Endometrial microvascular endothelial cells (primary cell): ENCODE data around the gene APOC4. TPM values are rescaled to one million over a fixed set of nuclear protein-coding genes. Genes with fewer than 3 reads are reported as not detected.

ENCODE experiments used
- in situ Hi-C: cut with HindIII; loops from 2 replicates; pipeline ENCODE4 v1.10.0; 2017; ENCODE audit warnings: low sequenced_read_pairs, low pct_unique_long_range_greater_than_20kb; ENCODE audit errors: inconsistent ontology term
- total RNA-seq: library from RNA; depleted of rRNA; stranded (reverse); fragments of >200 nt; gene quantifications from one replicate; pipeline ENCODE4 v1.2.3, GENCODE V29; 2015; ENCODE audit errors: inconsistent ontology term

APOC4 gene
- total RNA-seq, 1 donor from 2014 or later, result not detected

GRCh38 chr19:44987148-44987675 is 45.2 kb downstream of the APOC4 start:
- in situ Hi-C loops, result no loop called here

GRCh38 chr19:44988273-44988672 is 46.2 kb downstream of the APOC4 start:
- in situ Hi-C loops, result no loop called here

- in situ Hi-C loops, result no loop called here
These were observed 47.0 kb downstream of the APOC4 start for GRCh38 chr19:44988896-44989556.

- in situ Hi-C loops, result no loop called here
These were observed 48.4 kb downstream of the APOC4 start for GRCh38 chr19:44990459-44990858.

GRCh38 chr19:44990966-44991365 is 48.9 kb downstream of the APOC4 start:
- in situ Hi-C loops, result no loop called here

- in situ Hi-C loops, result no loop called here
These were observed 50.5 kb downstream of the APOC4 start for GRCh38 chr19:44992336-44993163.

- in situ Hi-C loops, result no loop called here
These were observed 51.5 kb downstream of the APOC4 start for GRCh38 chr19:44993526-44993925.

- in situ Hi-C loops, result no loop called here
These were observed 52.0 kb downstream of the APOC4 start for GRCh38 chr19:44993926-44994537.

Other genes starting within 250 kb of the APOC4 start
- gene CEACAM16, start 243.1 kb upstream of the APOC4 start, total RNA-seq, result not detected
- gene BCL3, start 193.5 kb upstream of the APOC4 start, total RNA-seq, result 18.2 TPM
- 0.28 TPM for gene CBLC, start 164.3 kb upstream of the APOC4 start, total RNA-seq
- 35.5 TPM for gene BCAM, start 133.1 kb upstream of the APOC4 start, total RNA-seq
- 307 TPM for gene NECTIN2, start 95.9 kb upstream of the APOC4 start, total RNA-seq
- 142 TPM for gene TOMM40, start 51.0 kb upstream of the APOC4 start, total RNA-seq
- gene APOE, start 36.4 kb upstream of the APOC4 start, total RNA-seq, result 0.09 TPM
- gene APOC1, start 27.6 kb upstream of the APOC4 start, total RNA-seq, result not detected
- not detected for gene APOC2, start 3.8 kb downstream of the APOC4 start, total RNA-seq
- 80.3 TPM for gene CLPTM1, start 13.1 kb downstream of the APOC4 start, total RNA-seq
- 18.9 TPM for gene RELB, start 59.2 kb downstream of the APOC4 start, total RNA-seq
- gene CLASRP, start 96.8 kb downstream of the APOC4 start, total RNA-seq, result 28.2 TPM
- 0.74 TPM for gene ZNF296, start 134.2 kb downstream of the APOC4 start, total RNA-seq
- gene GEMIN7, start 137.0 kb downstream of the APOC4 start, total RNA-seq, result 61.5 TPM
- gene PPP1R37, start 150.9 kb downstream of the APOC4 start, total RNA-seq, result 28.2 TPM
- not detected for gene NKPD1, start 218.7 kb downstream of the APOC4 start, total RNA-seq
- 8.8 TPM for gene TRAPPC6A, start 236.0 kb downstream of the APOC4 start, total RNA-seq
- 2.5 TPM for gene BLOC1S3, start 236.5 kb downstream of the APOC4 start, total RNA-seq